GM12878 (cell line): ENCODE data around the gene NMNAT3. TPM values are rescaled to one million over a fixed set of nuclear protein-coding genes. Genes with fewer than 3 reads are reported as not detected.

Source experiments
- ATAC-seq: fragments of 200-7000 bp; cut with Tn5 transposase; 3 replicates; pipeline ENCODE4 v1.9.1; 2020; ENCODE audit warnings: mild to moderate bottlenecking, moderate library complexity
- BruUV-seq: library from RNA; stranded (reverse); fragments of 400-500 nt; replicated peaks from 2 replicates; lab custom pipeline; 2021; lab: Mats Ljungman, UMichigan
- CTCF ChIA-PET: fragments of 300-600 bp; sonication (Branson Sonifier 250); formaldehyde crosslinking; extraction: SDS; loops from one replicate; lab custom pipeline; 2021; ENCODE audit warnings: inconsistent platforms; lab: Yijun Ruan, JAX
- POLR2A ChIA-PET: fragments of 350-600 bp; formaldehyde crosslinking; extraction: SDS; loops from one replicate; lab custom pipeline; 2021; ENCODE audit warnings: inconsistent platforms; lab: Charles Lee
- RAD21 ChIA-PET: fragments of 300-600 bp; sonication (Branson Sonifier 250); formaldehyde crosslinking; loops from one replicate; lab custom pipeline; 2023; ENCODE audit warnings: antibody characterized with exemption; ENCODE audit not compliant: unreplicated experiment; lab: Charles Lee
- SMC1A ChIA-PET: fragments of 300-600 bp; sonication (Branson Sonifier 250); formaldehyde crosslinking; loops from one replicate; lab custom pipeline; 2023; ENCODE audit not compliant: unreplicated experiment, uncharacterized antibody; lab: Charles Lee
- DNase-seq: peaks from one replicate; pipeline ENCODE4 v3.0.0-alpha.2; 2011; ENCODE audit warnings: low read depth, low spot score
- FAIRE-seq: peaks from 3 replicates; lab custom pipeline; 2011; peaks lifted over from hg19 to GRCh38; lab: Jason Lieb, UNC
- H2AFZ ChIP-seq: 2 replicates; pipeline ENCODE4 v1.6.0; 2011; ENCODE audit warnings: low read depth, low read length, control low read depth; ENCODE audit not compliant: control insufficient read depth
- H3K27ac ChIP-seq: 2 replicates; pipeline ENCODE4 v1.5.1; 2011; ENCODE audit warnings: control low read depth; ENCODE audit not compliant: control insufficient read depth, insufficient read depth
- H3K27me3 ChIP-seq, 2 experiments: replicated peaks in 1 of 2; 2 replicates each; pipeline versions ENCODE4 v1.6.0 to v1.6.1; 2011; ENCODE audit warnings: low read length in 1 of 2; ENCODE audit not compliant: control insufficient read depth in 2 of 2, insufficient read depth in 2 of 2
- H3K36me3 ChIP-seq, 2 experiments: 2 replicates each; pipeline ENCODE4 v1.5.1; 2011; ENCODE audit warnings: low read length in 1 of 2; ENCODE audit not compliant: control insufficient read depth in 2 of 2, insufficient read depth in 2 of 2
- H3K4me1 ChIP-seq: 2 replicates; pipeline ENCODE4 v1.6.1; 2011; ENCODE audit warnings: mild to moderate bottlenecking, low read length, moderate library complexity, mixed read lengths; ENCODE audit not compliant: control insufficient read depth, insufficient read depth
- H3K4me2 ChIP-seq: 2 replicates; pipeline ENCODE4 v1.6.0; 2011; ENCODE audit warnings: control low read depth; ENCODE audit not compliant: control insufficient read depth, insufficient read depth
- H3K4me3 ChIP-seq: fragments of 200-600 bp; sonication (generic); 2 replicates; pipeline ENCODE4 v1.5.1; 2016
- H3K79me2 ChIP-seq: 2 replicates; pipeline ENCODE4 v1.6.0; 2011; ENCODE audit warnings: low read length; ENCODE audit not compliant: control insufficient read depth, insufficient read depth
- H3K9ac ChIP-seq: 2 replicates; pipeline ENCODE4 v1.8.0; 2011; ENCODE audit warnings: low read length, control low read depth, mixed read lengths; ENCODE audit not compliant: control insufficient read depth, insufficient read depth
- H3K9me3 ChIP-seq: replicated peaks from 3 replicates; pipeline ENCODE4 v1.5.1; 2011; ENCODE audit warnings: mild to moderate bottlenecking, low read length; ENCODE audit not compliant: control insufficient read depth, insufficient read depth
- H4K20me1 ChIP-seq: 2 replicates; pipeline ENCODE4 v1.6.0; 2011; ENCODE audit not compliant: control insufficient read depth, insufficient read depth
- ATF2 ChIP-seq: IDR thresholded peaks from 2 replicates; pipeline ENCODE4 v1.6.1; 2012; ENCODE audit warnings: low read length, inconsistent platforms
- ATF7 ChIP-seq: fragments of 450-650 bp; IDR thresholded peaks from 2 replicates; pipeline ENCODE4 v1.6.1; 2016; ENCODE audit warnings: low read depth, mild to moderate bottlenecking
- CREB1 ChIP-seq: IDR thresholded peaks from 2 replicates; pipeline ENCODE4 v1.6.1; 2012; ENCODE audit warnings: low read depth, mild to moderate bottlenecking, inconsistent platforms
- DPF2 ChIP-seq: fragments of 450-650 bp; IDR thresholded peaks from 2 replicates; pipeline ENCODE4 v1.6.1; 2017; ENCODE audit warnings: mild to moderate bottlenecking
- EP300 ChIP-seq, 2 experiments: fragments of 150-350 bp in 1 of 2; IDR thresholded peaks; 2 replicates each; pipeline ENCODE4 v1.6.1; 2011 to 2012; ENCODE audit warnings: low read depth in 2 of 2, low read length in 2 of 2, borderline replicate concordance in 1 of 2, improper control_type of control experiment in 1 of 2, inconsistent platforms in 1 of 2; ENCODE audit not compliant: control insufficient read depth in 1 of 2
- MEF2B ChIP-seq: fragments of 450-650 bp; IDR thresholded peaks from 2 replicates; pipeline ENCODE4 v1.6.1; 2018; ENCODE audit warnings: mild to moderate bottlenecking, moderate library complexity; ENCODE audit not compliant: partially characterized antibody, poor library complexity, severe bottlenecking
- MXI1 ChIP-seq: fragments of 150-350 bp; IDR thresholded peaks from 2 replicates; pipeline ENCODE4 v1.6.1; 2011; ENCODE audit warnings: low read depth, mild to moderate bottlenecking, inconsistent platforms, low read length, improper control_type of control experiment
- NR2F1 ChIP-seq: fragments of 450-650 bp; conservative IDR thresholded peaks from 2 replicates; pipeline ENCODE4 v1.6.1; 2017; ENCODE audit warnings: mild to moderate bottlenecking
- NRF1 ChIP-seq: conservative IDR thresholded peaks from 2 replicates; pipeline ENCODE4 v1.6.1; 2011; ENCODE audit warnings: mild to moderate bottlenecking, low read depth, low read length, improper control_type of control experiment
- POLR2A ChIP-seq: IDR thresholded peaks from 2 replicates; pipeline ENCODE4 v1.6.1; 2011; ENCODE audit warnings: low read depth, mild to moderate bottlenecking, low read length
- RELA ChIP-seq: fragments of 450-650 bp; IDR thresholded peaks from 2 replicates; pipeline ENCODE4 v1.8.0; 2014; ENCODE audit warnings: borderline replicate concordance; ENCODE audit not compliant: partially characterized antibody
- RFX5 ChIP-seq: IDR thresholded peaks from 2 replicates; pipeline ENCODE4 v1.6.1; 2011; ENCODE audit warnings: low read depth, low read length, improper control_type of control experiment
- SMC3 ChIP-seq: IDR thresholded peaks from 2 replicates; pipeline ENCODE4 v1.6.1; 2011; ENCODE audit warnings: low read length, improper control_type of control experiment, borderline replicate concordance
- TARDBP ChIP-seq: IDR thresholded peaks from 2 replicates; pipeline ENCODE4 v1.6.1; 2016; ENCODE audit warnings: borderline replicate concordance
- USF2 ChIP-seq: IDR thresholded peaks from 2 replicates; pipeline ENCODE4 v1.6.1; 2011; ENCODE audit warnings: low read depth, low read length, improper control_type of control experiment, borderline replicate concordance
- YY1 ChIP-seq: IDR thresholded peaks from 2 replicates; pipeline ENCODE4 v1.6.1; 2011; ENCODE audit warnings: low read depth, mild to moderate bottlenecking, low read length
- ZBED1 ChIP-seq: IDR thresholded peaks from 2 replicates; pipeline ENCODE4 v1.6.1; 2016; ENCODE audit warnings: borderline replicate concordance
- ZZZ3 ChIP-seq: IDR thresholded peaks from 2 replicates; pipeline ENCODE4 v1.6.1; 2011; ENCODE audit warnings: low read depth; ENCODE audit not compliant: control insufficient read depth, insufficient read length
- WGBS: methylation state at CpG from one replicate; pipeline ENCODE4 v1.1.6; 2016; ENCODE audit warnings: low lambda C conversion rate; ENCODE audit not compliant: insufficient replicate concordance, insufficient coverage; ENCODE audit errors: missing lambda C conversion rate; 5-methylcytosine and 5-hydroxymethylcytosine counted together
- in situ Hi-C: fragments of 300-500 bp; cut with MboI; formaldehyde crosslinking; loops from 9 replicates; pipeline ENCODE4 v1.14.3; 2018; ENCODE audit warnings: mixed read lengths
- intact Hi-C: fragments of 100-400 bp; cut with micrococcal nuclease; formaldehyde crosslinking; loops from one replicate; pipeline ENCODE4 v1.14.2; 2022; ENCODE audit not compliant: unreplicated experiment
- polyA plus RNA-seq, 11 experiments: library from polyadenylated mRNA; depleted of rRNA in 4 of 11; unstranded in 6 of 11; stranded (reverse) in 5 of 11; fragments of >200 nt; fragmentation: Nextera tagmentation in 4 of 11; fragmentation: Illumina TruSeq in 1 of 11; extraction: Ambion mirVana in 4 of 11; extraction: Trizol in 1 of 11; gene quantifications; 1 replicate in 1 of 11; 2 replicates in 10 of 11; pipeline versions ENCODE4 v1.2.1 to v1.2.3, GENCODE V29; 2011 to 2016; ENCODE audit warnings: inconsistent platforms in 2 of 11, missing spikeins in 2 of 11, low read depth in 1 of 11
- total RNA-seq, 4 experiments: library from RNA; depleted of rRNA in 3 of 4; stranded (reverse); fragments of >200 nt in 3 of 4; fragmentation: Illumina TruSeq in 1 of 4; extraction: Trizol in 1 of 4; gene quantifications; 2 replicates each; pipeline versions ENCODE4 v1.2.1 to v1.2.3, GENCODE V29; 2013 to 2021
- TF ChIP-seq, protein P1 (sequence below): IDR thresholded peaks from 2 replicates; pipeline ENCODE4 v1.6.1; 2012; ENCODE audit warnings: low read depth, low read length, improper control_type of control experiment
- TF ChIP-seq, protein P2 (sequence below): IDR thresholded peaks from 2 replicates; pipeline ENCODE4 v1.6.1; 2012; ENCODE audit warnings: low read depth, low read length, improper control_type of control experiment

NMNAT3 gene
- total and polyA plus RNA-seq, 10 of the 15 experiments (the other 5 are each of a cell fraction or from before 2014, with no cell fraction given): under 0.01 to 0.92 (median 0.08) TPM; not detected in 4

DNA sequence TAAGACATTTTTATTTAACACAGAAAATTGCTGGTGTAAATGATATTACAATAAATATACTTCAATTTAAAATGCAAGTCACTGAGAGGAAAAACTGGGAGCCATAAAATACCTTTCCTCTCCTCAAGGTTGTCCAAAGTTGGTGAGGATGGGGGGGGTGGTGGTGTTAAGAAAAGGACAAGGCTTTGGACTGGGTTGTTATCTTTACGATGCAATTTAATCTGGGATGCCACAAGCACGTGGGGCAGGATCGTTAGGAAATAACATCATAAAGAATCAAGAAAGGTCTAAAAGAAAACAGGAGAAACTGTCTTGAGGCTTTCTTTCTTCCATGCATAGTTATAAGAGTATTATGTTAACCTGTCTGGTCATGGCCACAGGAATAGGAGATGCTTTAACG is 66.9 kb downstream of the NMNAT3 start:
- intact Hi-C loops (no loop called here), in situ Hi-C loops (no loop called here)
- Histone ChIP-seq H3K36me3 (no peaks in the 10 kb centered on the region), H3K79me2 (no peaks in the 10 kb centered on the region), H4K20me1 (no peaks in the 10 kb centered on the region), H3K27me3 (no peaks in the 10 kb centered on the region), H3K4me3 (no peak overlapping the region), H3K9me3 (no peaks in the 10 kb centered on the region), H3K4me1 (no peaks in the 10 kb centered on the region), H2AFZ (no peak overlapping the region), H3K4me2 (no peak overlapping the region), H3K27ac (no peak overlapping the region), H3K9ac (no peak overlapping the region)
- FAIRE-seq (no peak), ATAC-seq (no peak), DNase-seq (no peak)
- BruUV-seq: no TSS peak
- CTCF ChIA-PET: no interaction called here
- TF ChIP-seq, protein P1, sequence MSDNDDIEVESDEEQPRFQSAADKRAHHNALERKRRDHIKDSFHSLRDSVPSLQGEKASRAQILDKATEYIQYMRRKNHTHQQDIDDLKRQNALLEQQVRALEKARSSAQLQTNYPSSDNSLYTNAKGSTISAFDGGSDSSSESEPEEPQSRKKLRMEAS: no peak
- TF ChIP-seq ATF7 (no peak), NR2F1 (no peak), RFX5 (no peak), USF2 (no peak), YY1 (no peak), MXI1 (no peak), EP300 (IDR thresholded peaks at IDR 0.05; ENCODE audit: borderline replicate concordance in 1 of 2, control insufficient read depth in 1 of 2, low read depth in 2 of 2, low read length in 2 of 2) (no peak), MEF2B (no peak), ZZZ3 (no peak), NRF1 (no peak), TARDBP (no peak), RELA (no peak), ATF2 (no peak), SMC3 (no peak), POLR2A (no peak), CREB1 (no peak), DPF2 (no peak), ZBED1 (no peak)
- TF ChIP-seq, protein P2, sequence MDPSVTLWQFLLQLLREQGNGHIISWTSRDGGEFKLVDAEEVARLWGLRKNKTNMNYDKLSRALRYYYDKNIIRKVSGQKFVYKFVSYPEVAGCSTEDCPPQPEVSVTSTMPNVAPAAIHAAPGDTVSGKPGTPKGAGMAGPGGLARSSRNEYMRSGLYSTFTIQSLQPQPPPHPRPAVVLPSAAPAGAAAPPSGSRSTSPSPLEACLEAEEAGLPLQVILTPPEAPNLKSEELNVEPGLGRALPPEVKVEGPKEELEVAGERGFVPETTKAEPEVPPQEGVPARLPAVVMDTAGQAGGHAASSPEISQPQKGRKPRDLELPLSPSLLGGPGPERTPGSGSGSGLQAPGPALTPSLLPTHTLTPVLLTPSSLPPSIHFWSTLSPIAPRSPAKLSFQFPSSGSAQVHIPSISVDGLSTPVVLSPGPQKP: no peak
- SMC1A ChIA-PET: no interaction called here
- POLR2A ChIA-PET: no interaction called here
- RAD21 ChIA-PET: no interaction called here
- WGBS: 13% methylated on average over 4 of the region's 4 CpGs
